NB4 (cell line): Measurements from ENCODE around the gene NFAM1.

ENCODE experiments used
- DNase-seq: peaks from one replicate; pipeline ENCODE4 v3.0.0; 2010; ENCODE audit warnings: low read depth
- H3K4me3 ChIP-seq: one replicate; pipeline ENCODE4 v1.5.1; 2011; ENCODE audit warnings: mild to moderate bottlenecking, low read depth, low read length, moderate library complexity
- MYC ChIP-seq: IDR thresholded peaks from 2 replicates; pipeline ENCODE4 v1.6.1; 2011; ENCODE audit warnings: low read depth, low read length
- POLR2A ChIP-seq: IDR thresholded peaks from 2 replicates; pipeline ENCODE4 v1.6.1; 2011; ENCODE audit warnings: mild to moderate bottlenecking; ENCODE audit not compliant: insufficient read length; ENCODE audit errors: extremely low read depth
- TF ChIP-seq, protein P1 (sequence below): IDR thresholded peaks from 2 replicates; pipeline ENCODE4 v1.6.1; 2011; ENCODE audit warnings: low read depth, low read length
- TF ChIP-seq, protein P2 (sequence below): IDR thresholded peaks from one replicate; pipeline ENCODE4 v1.5.1; 2012; ENCODE audit warnings: low read depth, low read length

The NFAM1 gene

DNA sequence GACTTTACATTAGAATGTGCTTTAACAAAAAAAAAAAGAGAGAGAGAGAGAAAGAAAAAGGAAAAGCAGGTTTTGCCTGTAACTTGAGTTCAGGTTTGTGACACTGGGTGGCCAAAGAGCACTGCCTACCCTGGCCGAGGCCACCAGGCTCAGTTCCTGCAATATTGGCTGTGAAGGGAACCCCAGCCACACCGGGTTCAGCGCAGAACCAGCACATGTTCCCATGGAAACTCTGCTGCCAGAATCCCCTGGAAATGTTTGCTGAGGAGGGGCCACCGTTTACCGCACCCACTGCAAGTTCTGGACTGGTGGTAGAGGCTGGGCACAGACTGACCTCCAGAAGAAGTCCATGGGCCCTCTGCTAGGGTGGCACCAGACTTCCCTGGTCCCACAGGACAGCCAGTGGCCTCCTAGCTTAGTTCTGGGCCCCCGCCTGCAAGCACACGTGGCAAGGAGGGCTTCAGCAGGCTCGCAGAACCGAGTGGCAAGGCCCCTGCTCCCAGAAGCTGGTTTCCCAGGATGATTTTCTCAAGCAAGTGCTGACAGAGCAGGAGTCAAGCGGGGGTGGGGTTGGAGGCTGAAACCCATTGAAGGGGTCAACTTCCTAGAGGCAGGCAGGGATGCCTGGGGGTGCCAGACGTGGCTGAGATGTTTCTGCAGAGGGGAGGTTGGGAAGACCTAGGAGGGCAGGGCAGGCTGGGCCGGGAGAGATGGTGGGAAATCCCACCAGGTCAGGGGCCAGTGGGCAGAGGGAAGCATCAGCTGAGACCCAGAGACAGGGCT is 51.2 kb downstream of the NFAM1 start:
- no peak for DNase-seq
- no peak overlapping the region for H3K4me3 ChIP-seq
- TF ChIP-seq MYC: no peak
- TF ChIP-seq, protein P1, sequence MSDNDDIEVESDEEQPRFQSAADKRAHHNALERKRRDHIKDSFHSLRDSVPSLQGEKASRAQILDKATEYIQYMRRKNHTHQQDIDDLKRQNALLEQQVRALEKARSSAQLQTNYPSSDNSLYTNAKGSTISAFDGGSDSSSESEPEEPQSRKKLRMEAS: no peak
- no peak for TF ChIP-seq POLR2A
- TF ChIP-seq, protein P2, sequence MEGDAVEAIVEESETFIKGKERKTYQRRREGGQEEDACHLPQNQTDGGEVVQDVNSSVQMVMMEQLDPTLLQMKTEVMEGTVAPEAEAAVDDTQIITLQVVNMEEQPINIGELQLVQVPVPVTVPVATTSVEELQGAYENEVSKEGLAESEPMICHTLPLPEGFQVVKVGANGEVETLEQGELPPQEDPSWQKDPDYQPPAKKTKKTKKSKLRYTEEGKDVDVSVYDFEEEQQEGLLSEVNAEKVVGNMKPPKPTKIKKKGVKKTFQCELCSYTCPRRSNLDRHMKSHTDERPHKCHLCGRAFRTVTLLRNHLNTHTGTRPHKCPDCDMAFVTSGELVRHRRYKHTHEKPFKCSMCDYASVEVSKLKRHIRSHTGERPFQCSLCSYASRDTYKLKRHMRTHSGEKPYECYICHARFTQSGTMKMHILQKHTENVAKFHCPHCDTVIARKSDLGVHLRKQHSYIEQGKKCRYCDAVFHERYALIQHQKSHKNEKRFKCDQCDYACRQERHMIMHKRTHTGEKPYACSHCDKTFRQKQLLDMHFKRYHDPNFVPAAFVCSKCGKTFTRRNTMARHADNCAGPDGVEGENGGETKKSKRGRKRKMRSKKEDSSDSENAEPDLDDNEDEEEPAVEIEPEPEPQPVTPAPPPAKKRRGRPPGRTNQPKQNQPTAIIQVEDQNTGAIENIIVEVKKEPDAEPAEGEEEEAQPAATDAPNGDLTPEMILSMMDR: no peak

DNA sequence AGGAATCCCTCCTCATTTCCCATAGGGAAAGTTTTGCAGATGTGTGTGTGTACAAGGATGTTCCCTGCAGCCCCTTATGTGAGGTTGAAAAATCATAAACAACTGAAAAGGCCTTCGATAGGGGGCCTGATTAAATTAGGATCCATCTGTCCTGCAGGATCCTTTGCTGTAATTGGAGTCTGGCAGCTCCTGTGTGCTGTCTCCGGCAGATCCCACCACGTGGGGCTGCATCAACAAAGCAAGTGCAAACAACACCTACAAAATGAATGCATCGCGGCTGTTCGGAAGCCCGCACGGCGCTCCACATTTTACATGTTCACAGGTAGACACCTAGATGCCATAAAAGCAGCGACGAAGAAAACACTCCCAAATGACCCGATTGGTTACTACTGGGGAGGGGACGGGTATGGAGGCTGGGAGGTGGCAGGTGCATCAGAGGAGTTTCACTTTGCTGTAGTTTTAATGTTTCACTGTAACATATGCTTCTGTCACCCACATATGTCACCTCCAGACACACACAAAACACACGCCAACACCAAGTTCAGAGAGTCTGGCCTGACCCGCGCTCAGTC is 52.2 kb downstream of the NFAM1 start:
- TF ChIP-seq POLR2A (no peak), MYC (no peak)
- TF ChIP-seq, protein P1: no peak
- TF ChIP-seq, protein P2: no peak
- no peak overlapping the region for H3K4me3 ChIP-seq
- no peak for DNase-seq

DNA sequence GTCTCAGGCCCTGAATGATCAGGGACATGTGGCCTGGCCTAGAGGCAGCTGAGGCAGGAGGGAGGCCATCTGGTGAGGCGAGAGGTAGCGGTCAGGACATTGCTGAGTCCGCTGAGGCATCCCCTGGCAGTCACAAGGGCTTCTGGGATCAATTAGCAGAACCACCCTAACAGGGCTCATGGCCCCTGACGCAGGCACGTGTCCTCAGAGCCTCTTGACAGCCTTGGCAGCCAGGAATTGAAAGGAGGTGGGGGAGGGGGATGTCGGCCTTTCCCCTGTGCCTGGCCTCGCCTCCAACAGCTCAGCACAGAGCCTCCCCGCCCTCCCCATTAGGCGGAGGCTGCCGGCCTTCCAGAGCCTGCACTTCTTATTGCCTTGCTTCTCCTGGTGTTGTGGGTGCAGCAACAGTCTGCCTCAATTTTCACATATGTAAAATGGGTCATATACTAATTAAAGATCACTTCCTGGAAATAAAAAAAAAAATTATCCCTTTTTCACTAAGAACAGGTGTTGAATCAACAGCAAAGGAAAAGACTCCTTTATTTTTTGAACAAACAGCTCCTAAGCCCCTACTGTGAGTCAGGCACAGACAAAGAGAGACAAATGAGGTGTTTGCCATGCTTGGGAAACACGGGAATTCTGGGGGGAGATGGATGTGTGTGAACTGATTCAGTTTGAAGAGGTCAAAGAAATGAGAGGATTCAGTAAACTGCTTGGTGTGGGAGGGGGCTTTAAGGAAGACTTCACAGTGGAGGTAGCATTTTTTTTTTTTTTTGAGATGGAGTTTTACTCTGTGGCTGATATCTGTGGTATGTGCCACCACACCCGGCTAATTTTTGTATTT is 55.3 kb downstream of the NFAM1 start:
- TF ChIP-seq, protein P1: no peak
- TF ChIP-seq POLR2A: no peak
- TF ChIP-seq MYC: no peak
- TF ChIP-seq, protein P2: no peak
- no peak for DNase-seq
- no peak overlapping the region for H3K4me3 ChIP-seq

DNA sequence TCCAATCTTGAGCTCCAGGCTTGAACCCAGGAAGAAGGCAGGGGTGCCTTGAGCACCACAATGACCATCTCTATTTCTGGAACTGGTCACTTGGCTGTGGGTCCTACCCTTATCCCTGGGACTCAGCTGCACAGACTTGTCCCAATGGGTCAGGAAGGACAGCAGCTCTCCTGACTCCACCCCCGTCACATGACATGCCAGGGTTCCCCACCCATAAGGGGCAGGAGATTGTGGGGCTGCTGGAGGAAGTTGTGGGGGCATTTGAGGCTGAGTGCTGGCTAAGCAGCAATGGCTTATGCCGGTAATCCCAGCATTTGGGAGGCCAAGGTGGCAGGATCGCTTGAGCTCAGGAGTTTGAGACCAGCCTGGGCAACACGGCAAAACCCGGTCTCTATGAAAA is 56.2 kb downstream of the NFAM1 start:
- no peak overlapping the region for H3K4me3 ChIP-seq
- no peak for DNase-seq
- TF ChIP-seq, protein P2: no peak
- TF ChIP-seq, protein P1: no peak
- TF ChIP-seq MYC: no peak

DNA sequence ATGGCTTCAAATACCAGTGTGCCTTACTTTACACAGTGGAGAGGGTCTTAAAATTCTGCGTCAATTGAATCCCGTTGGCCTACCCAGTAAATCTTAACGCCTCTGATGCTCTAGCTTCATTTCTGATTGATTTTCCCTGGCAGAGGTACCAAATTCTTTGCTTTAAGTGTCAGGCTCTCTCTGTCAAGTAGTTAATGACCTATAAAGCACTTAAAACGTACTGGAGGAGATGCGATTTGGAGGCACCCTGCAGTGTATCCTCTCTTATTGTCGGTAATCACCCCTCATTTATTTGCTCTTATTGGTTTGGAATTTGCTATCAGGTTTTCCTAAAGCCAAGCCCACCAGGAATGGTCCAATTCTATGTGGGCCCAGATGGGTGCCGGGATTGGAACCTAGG is 59.2 kb downstream of the NFAM1 start:
- no peak overlapping the region for H3K4me3 ChIP-seq
- DNase-seq: no peak
- TF ChIP-seq, protein P2: no peak
- TF ChIP-seq, protein P1: no peak
- no peak for TF ChIP-seq MYC
- no peak for TF ChIP-seq POLR2A
